ENCODE measurements around the gene GRK6. TPM values are rescaled to one million over a fixed set of nuclear protein-coding genes. Genes with fewer than 3 reads are reported as not detected.

GRK6 gene
- total RNA-seq, 1 donor, result 19.2 TPM

DNA sequence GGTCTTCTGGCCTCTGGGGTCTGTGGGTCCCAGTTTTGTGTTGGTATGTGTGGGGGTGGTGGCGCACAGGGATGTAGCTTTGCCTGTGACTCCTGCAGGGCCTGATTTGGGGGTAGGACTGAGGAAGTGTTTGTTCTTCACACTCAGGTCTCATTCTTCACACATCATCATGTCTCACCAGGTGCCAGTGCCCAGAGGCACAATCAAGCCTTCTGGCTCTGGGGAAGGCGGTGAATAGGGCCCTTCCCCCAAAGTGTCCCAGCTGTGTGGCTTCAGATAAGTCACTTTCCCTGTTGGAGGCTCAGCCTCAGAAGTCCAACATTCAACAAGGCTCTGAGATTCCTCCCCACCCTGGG is 41.8 kb downstream of the GRK6 start:
- no peak for DNase-seq (ENCODE audit: insufficient read length, low spot score, missing footprints)
- Histone ChIP-seq H4K20me1 (ENCODE audit: insufficient read depth, low read length) (peaks cover 58% of the 10 kb centered on the region), H3K4me3 (ENCODE audit: insufficient read depth, low read length) (no peak overlapping the region), H3K9me3 (ENCODE audit: low read depth, low read length) (no peaks in the 10 kb centered on the region), H3K36me3 (ENCODE audit: insufficient read depth, low read length) (peaks cover 39% of the 10 kb centered on the region), H3K27me3 (ENCODE audit: insufficient read depth, low read length) (no peaks in the 10 kb centered on the region), H2AFZ (ENCODE audit: low read length) (no peak overlapping the region), H3K27ac (ENCODE audit: low read depth, low read length) (no peak overlapping the region), H3K79me2 (ENCODE audit: insufficient read depth, low read length) (peaks cover 51% of the 10 kb centered on the region), H3K4me2 (ENCODE audit: insufficient read depth, low read length) (no peak overlapping the region), H3K4me1 (ENCODE audit: insufficient read depth, low read length) (peaks cover 38% of the 10 kb centered on the region)
- TF ChIP-seq, protein P1, sequence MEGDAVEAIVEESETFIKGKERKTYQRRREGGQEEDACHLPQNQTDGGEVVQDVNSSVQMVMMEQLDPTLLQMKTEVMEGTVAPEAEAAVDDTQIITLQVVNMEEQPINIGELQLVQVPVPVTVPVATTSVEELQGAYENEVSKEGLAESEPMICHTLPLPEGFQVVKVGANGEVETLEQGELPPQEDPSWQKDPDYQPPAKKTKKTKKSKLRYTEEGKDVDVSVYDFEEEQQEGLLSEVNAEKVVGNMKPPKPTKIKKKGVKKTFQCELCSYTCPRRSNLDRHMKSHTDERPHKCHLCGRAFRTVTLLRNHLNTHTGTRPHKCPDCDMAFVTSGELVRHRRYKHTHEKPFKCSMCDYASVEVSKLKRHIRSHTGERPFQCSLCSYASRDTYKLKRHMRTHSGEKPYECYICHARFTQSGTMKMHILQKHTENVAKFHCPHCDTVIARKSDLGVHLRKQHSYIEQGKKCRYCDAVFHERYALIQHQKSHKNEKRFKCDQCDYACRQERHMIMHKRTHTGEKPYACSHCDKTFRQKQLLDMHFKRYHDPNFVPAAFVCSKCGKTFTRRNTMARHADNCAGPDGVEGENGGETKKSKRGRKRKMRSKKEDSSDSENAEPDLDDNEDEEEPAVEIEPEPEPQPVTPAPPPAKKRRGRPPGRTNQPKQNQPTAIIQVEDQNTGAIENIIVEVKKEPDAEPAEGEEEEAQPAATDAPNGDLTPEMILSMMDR (IDR thresholded peaks at IDR 0.05; ENCODE audit: extremely low read depth, low read depth, low read length), result no peak

DNA sequence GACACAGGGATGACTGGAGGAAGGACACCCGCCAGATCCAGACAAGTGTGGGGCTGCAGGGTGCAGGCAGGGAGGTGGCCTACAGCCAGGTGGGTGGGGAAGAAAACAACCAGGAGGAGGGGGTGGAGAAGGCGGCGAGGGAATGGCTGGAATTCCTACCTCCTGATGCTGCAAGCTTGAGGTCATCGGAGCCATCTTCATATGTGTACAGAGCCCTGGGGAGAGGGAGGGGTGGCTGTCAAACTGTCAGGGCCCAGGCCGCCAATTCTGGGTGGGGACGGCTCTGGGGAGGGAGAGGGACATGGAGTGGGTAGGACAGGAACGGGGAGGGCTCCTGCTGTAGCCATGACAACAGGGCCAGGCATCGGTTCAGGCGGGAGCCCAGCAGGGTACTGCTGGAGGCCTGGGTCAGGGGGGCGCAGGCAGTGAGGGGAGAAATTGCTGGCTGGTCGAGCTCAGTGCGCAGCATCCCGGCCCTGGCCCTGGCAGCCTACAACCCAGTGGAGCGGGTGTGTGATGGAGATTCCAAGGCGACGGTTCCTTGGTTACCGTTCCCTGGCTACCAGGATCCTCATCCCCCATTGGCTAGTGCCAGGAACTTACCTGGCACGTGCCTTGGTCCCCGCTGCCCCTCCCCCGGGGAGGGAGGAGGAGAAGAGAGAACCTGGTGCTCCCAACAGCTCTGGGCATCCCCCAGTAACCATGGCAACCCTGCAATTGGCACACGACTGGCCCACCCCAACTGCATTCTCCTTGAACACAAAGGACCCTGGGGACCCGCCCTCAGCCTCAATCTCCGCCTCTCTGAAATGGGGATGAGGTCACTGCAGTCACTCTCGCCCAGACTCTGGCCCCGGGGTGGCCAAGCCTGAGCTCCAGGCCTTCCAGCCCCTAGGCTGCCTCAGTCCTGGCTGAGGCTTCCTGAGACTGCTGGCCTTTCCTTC is 42.5 kb downstream of the GRK6 start:
- peak; percentile 96 for DNase-seq (ENCODE audit: insufficient read length, low spot score, missing footprints)
- Histone ChIP-seq H3K9me3 (ENCODE audit: low read depth, low read length) (no peaks in the 10 kb centered on the region), H3K4me1 (ENCODE audit: insufficient read depth, low read length) (peaks cover 38% of the 10 kb centered on the region), H3K4me3 (ENCODE audit: insufficient read depth, low read length) (no peak overlapping the region), H3K79me2 (ENCODE audit: insufficient read depth, low read length) (peaks cover 49% of the 10 kb centered on the region), H3K27ac (ENCODE audit: low read depth, low read length) (peak overlapping the region; percentile 80), H3K4me2 (ENCODE audit: insufficient read depth, low read length) (no peak overlapping the region), H2AFZ (ENCODE audit: low read length) (no peak overlapping the region), H3K36me3 (ENCODE audit: insufficient read depth, low read length) (peaks cover 34% of the 10 kb centered on the region), H3K27me3 (ENCODE audit: insufficient read depth, low read length) (no peaks in the 10 kb centered on the region), H4K20me1 (ENCODE audit: insufficient read depth, low read length) (peaks cover 58% of the 10 kb centered on the region)
- TF ChIP-seq, protein P1 (IDR thresholded peaks at IDR 0.05; ENCODE audit: extremely low read depth, low read depth, low read length), result no peak

DNA sequence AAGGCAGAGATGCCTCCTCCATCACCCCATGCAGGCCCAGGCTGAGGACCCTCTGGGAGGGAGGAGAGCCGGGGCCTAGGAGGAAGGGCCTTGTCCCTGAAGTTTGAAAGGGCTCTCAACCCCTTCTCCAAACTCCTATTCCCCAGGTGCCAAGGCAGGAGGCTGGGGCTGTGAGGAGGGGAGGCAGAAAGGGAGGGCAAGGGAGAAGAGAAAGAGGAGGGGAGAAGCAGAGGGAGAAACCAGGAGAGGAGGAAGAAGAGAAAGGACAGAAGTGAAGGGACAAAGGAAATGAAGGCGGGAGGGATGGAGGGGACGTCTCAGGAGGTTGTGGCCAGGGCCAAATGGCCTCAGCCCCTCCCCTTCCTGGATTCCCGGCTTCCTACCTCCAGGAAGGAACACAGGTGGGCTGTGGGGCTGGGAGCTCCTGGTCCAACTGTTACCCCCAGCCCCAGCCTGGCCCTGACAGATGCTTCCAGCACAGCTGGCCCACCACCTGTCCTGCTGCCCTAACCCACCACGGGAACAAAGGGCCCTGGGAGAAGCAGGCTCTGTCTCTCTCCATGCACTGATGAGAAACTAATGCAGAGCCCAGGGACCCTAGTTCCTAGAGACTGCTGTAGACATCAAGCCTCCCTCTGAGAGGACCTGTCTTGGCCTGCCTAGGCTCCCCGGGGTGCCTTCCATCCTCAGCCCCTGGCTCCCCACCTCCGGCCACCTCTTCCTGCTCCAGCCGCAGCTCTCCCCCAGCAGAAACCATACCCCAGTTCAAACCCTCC is 43.5 kb downstream of the GRK6 start:
- H3K36me3 ChIP-seq (ENCODE audit: insufficient read depth, low read length), result peaks cover 33% of the 10 kb centered on the region
- no peaks in the 10 kb centered on the region for H3K27me3 ChIP-seq (ENCODE audit: insufficient read depth, low read length)
- H3K4me3 ChIP-seq (ENCODE audit: insufficient read depth, low read length), result no peak overlapping the region
- peak; percentile 85 for DNase-seq (ENCODE audit: insufficient read length, low spot score, missing footprints)
- H2AFZ ChIP-seq (ENCODE audit: low read length), result no peak overlapping the region
- H3K79me2 ChIP-seq (ENCODE audit: insufficient read depth, low read length), result peaks cover 49% of the 10 kb centered on the region
- H3K4me2 ChIP-seq (ENCODE audit: insufficient read depth, low read length), result peak overlapping the region; percentile 23
- no peaks in the 10 kb centered on the region for H3K9me3 ChIP-seq (ENCODE audit: low read depth, low read length)
- H4K20me1 ChIP-seq (ENCODE audit: insufficient read depth, low read length), result peaks cover 58% of the 10 kb centered on the region
- TF ChIP-seq, protein P1 (IDR thresholded peaks at IDR 0.05; ENCODE audit: extremely low read depth, low read depth, low read length), result no peak
- H3K27ac ChIP-seq (ENCODE audit: low read depth, low read length), result peak overlapping the region; percentile 80
- peaks cover 42% of the 10 kb centered on the region for H3K4me1 ChIP-seq (ENCODE audit: insufficient read depth, low read length)

All from osteoblast (primary cell).